ENCODE results near the gene DPEP3.

Gene DPEP3

GRCh38 chr16:67967183-67967957 lies 12.9 kb downstream of the DPEP3 start:
- DNase-seq (ENCODE audit: low spot score), result peak; percentile 54

GRCh38 chr16:67966549-67967182 lies 13.6 kb downstream of the DPEP3 start:
- DNase-seq (ENCODE audit: low spot score), result no peak

GRCh38 chr16:67965668-67966548 lies 14.4 kb downstream of the DPEP3 start:
- DNase-seq (ENCODE audit: low spot score), result no peak

GRCh38 chr16:67964477-67965131 lies 15.7 kb downstream of the DPEP3 start:
- DNase-seq (ENCODE audit: low spot score), result no peak

GRCh38 chr16:67963662-67964321 lies 16.5 kb downstream of the DPEP3 start:
- DNase-seq (ENCODE audit: low spot score), result no peak

- no peak for DNase-seq (ENCODE audit: low spot score)
Observed at GRCh38 chr16:67963292-67963661, 17.0 kb downstream of the DPEP3 start.

GRCh38 chr16:67962135-67962534 lies 18.2 kb downstream of the DPEP3 start:
- no peak for DNase-seq (ENCODE audit: low spot score)

GRCh38 chr16:67961551-67961957 lies 18.7 kb downstream of the DPEP3 start:
- no peak for DNase-seq (ENCODE audit: low spot score)

- DNase-seq (ENCODE audit: low spot score), result no peak
Observed at GRCh38 chr16:67959536-67960329, 20.6 kb downstream of the DPEP3 start.

GRCh38 chr16:67957622-67958021 lies 22.7 kb downstream of the DPEP3 start:
- no peak for DNase-seq (ENCODE audit: low spot score)

- no peak for DNase-seq (ENCODE audit: low spot score)
Observed at GRCh38 chr16:67954421-67955196, 25.7 kb downstream of the DPEP3 start.

GRCh38 chr16:67953641-67954375 lies 26.5 kb downstream of the DPEP3 start:
- DNase-seq (ENCODE audit: low spot score), result no peak

- DNase-seq (ENCODE audit: low spot score), result no peak
Observed at GRCh38 chr16:67951485-67951884, 28.8 kb downstream of the DPEP3 start.

GRCh38 chr16:67950335-67950843 lies 29.9 kb downstream of the DPEP3 start:
- no peak for DNase-seq (ENCODE audit: low spot score)

GRCh38 chr16:67949645-67950044 lies 30.7 kb downstream of the DPEP3 start:
- DNase-seq (ENCODE audit: low spot score), result no peak

- DNase-seq (ENCODE audit: low spot score), result no peak
Observed at GRCh38 chr16:67948015-67948414, 32.3 kb downstream of the DPEP3 start.

GRCh38 chr16:67946966-67947558 lies 33.2 kb downstream of the DPEP3 start:
- DNase-seq (ENCODE audit: low spot score), result no peak

GRCh38 chr16:67946128-67946569 lies 34.1 kb downstream of the DPEP3 start:
- DNase-seq (ENCODE audit: low spot score), result no peak

Measured in activated CD4-positive, alpha-beta T cell treated with anti-CD3 and anti-CD28 coated beads, Interleukin-2, Interleukin-4, amounts not matched to agents 100 ng/mL and 50 ng/mL, durations not matched to agents 16 hours and 8 hours (primary cell).